ENCODE measurements around the gene RYR1. TPM values are rescaled to one million over a fixed set of nuclear protein-coding genes. Genes with fewer than 3 reads are reported as not detected.

Gene RYR1
- total and polyA plus RNA-seq, 2 donors (not counting 1 experiment from before 2014, with no cell fraction given) = 0.43 to 3.8 TPM

- no peaks in the 10 kb centered on the region for H3K9me3 Mint-ChIP-seq (ENCODE audit: insufficient read depth)
- intact Hi-C loops (cut with micrococcal nuclease) = loop anchor here (5.0 kb wide), 1 partner anchor 227 kb away; the partner anchor contains the start of genes EIF3K and MAP4K1
- WGBS (ENCODE audit: insufficient coverage) = 46% methylated on average over 13 of the region's 22 CpGs
- Histone ChIP-seq H4K20me1 (ENCODE audit: control insufficient read depth, insufficient read depth, low read length, poor library complexity, severe bottlenecking) (peaks cover 29% of the 10 kb centered on the region), H3K9me3 (ENCODE audit: control extremely low read depth in 1 of 3, control insufficient read depth in 2 of 3, insufficient read depth in 1 of 3, low read length in 2 of 3) (peaks cover 0 to 34% (median 0%) of the 10 kb centered on the region in 3 donors), H3K4me3 (ENCODE audit: control extremely low read depth in 1 of 5, extremely low read depth in 1 of 5, insufficient read depth in 1 of 5, low read depth in 2 of 5, low read length in 4 of 5) (no peak overlapping the region), H2AFZ (ENCODE audit: insufficient read depth, low read depth, low read length, poor library complexity, severe bottlenecking) (no peak overlapping the region), H3K4me1 (ENCODE audit: control insufficient read depth in 2 of 2, insufficient read depth in 2 of 2, low read length in 2 of 2) (peaks cover 46 to 47% of the 10 kb centered on the region in 2 donors), H3K36me3 (replicated peaks in 1 of 2; ENCODE audit: control extremely low read depth in 1 of 2, control insufficient read depth in 1 of 2, extremely low read depth in 1 of 2, insufficient read depth in 2 of 2, low read length in 1 of 2) (peaks cover 0 to under 1% of the 10 kb centered on the region in 2 experiments), H3K4me2 (replicated peaks; ENCODE audit: low read depth, low read length, poor library complexity, severe bottlenecking) (no peak overlapping the region), H3K79me2 (ENCODE audit: control insufficient read depth, insufficient read depth, low read length) (no peaks in the 10 kb centered on the region), H3K27ac (ENCODE audit: low read length in 2 of 2) (no peak overlapping the region), H3K9ac (ENCODE audit: low read length) (no peak overlapping the region), H3K27me3 (replicated peaks in 1 of 4; ENCODE audit: control extremely low read depth in 1 of 4, control insufficient read depth in 3 of 4, insufficient read depth in 4 of 4, low read length in 3 of 4) (peaks cover 0 to 56% (median 26%) of the 10 kb centered on the region in 4 experiments)
- peaks cover 38% of the 10 kb centered on the region for H3K27me3 Mint-ChIP-seq
- H3K4me3 Mint-ChIP-seq = peak overlapping the region; percentile 8
- TF ChIP-seq, protein P1, sequence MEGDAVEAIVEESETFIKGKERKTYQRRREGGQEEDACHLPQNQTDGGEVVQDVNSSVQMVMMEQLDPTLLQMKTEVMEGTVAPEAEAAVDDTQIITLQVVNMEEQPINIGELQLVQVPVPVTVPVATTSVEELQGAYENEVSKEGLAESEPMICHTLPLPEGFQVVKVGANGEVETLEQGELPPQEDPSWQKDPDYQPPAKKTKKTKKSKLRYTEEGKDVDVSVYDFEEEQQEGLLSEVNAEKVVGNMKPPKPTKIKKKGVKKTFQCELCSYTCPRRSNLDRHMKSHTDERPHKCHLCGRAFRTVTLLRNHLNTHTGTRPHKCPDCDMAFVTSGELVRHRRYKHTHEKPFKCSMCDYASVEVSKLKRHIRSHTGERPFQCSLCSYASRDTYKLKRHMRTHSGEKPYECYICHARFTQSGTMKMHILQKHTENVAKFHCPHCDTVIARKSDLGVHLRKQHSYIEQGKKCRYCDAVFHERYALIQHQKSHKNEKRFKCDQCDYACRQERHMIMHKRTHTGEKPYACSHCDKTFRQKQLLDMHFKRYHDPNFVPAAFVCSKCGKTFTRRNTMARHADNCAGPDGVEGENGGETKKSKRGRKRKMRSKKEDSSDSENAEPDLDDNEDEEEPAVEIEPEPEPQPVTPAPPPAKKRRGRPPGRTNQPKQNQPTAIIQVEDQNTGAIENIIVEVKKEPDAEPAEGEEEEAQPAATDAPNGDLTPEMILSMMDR (IDR thresholded peaks at IDR 0.05) = no peak
- no peak for TF ChIP-seq EZH2 (IDR thresholded peaks at IDR 0.05; ENCODE audit: borderline replicate concordance, insufficient read depth, low read depth, low read length, poor library complexity, severe bottlenecking)
- ATAC-seq (ENCODE audit: low read depth) (no peak), DNase-seq (peak; percentile 24)
- POLR2A ChIA-PET = interaction anchor here (0.6 to 0.7 kb wide), 2 partner anchors 275 to 352 kb away, joined by 3 to 4 read pairs; no protein-coding TSS in a partner anchor
- no peak overlapping the region for H3K27ac Mint-ChIP-seq
- CTCF ChIA-PET = interaction anchor here (0.6 to 2.7 kb wide), 2 partner anchors 13 to 349 kb away, joined by 3 to 9 read pairs; partner anchors contain the start of gene FAM98C
- peaks cover 37% of the 10 kb centered on the region for H3K4me1 Mint-ChIP-seq
These were observed 43.2 kb upstream of the RYR1 start for GRCh38 chr19:38389957-38390924.

All from B cell (primary cell).